GM12874 (cell line): ENCODE data around the gene MRPL40.

Experiments
- TF ChIP-seq, protein P1 (sequence below): IDR thresholded peaks from 2 replicates; pipeline ENCODE4 v1.5.1; 2011; ENCODE audit warnings: low read depth, mild to moderate bottlenecking, control low read depth, low read length, moderate library complexity; ENCODE audit not compliant: insufficient read depth

MRPL40 gene

GRCh38 chr22:19434401-19434800 is 2.1 kb downstream of the MRPL40 start:
- TF ChIP-seq, protein P1, sequence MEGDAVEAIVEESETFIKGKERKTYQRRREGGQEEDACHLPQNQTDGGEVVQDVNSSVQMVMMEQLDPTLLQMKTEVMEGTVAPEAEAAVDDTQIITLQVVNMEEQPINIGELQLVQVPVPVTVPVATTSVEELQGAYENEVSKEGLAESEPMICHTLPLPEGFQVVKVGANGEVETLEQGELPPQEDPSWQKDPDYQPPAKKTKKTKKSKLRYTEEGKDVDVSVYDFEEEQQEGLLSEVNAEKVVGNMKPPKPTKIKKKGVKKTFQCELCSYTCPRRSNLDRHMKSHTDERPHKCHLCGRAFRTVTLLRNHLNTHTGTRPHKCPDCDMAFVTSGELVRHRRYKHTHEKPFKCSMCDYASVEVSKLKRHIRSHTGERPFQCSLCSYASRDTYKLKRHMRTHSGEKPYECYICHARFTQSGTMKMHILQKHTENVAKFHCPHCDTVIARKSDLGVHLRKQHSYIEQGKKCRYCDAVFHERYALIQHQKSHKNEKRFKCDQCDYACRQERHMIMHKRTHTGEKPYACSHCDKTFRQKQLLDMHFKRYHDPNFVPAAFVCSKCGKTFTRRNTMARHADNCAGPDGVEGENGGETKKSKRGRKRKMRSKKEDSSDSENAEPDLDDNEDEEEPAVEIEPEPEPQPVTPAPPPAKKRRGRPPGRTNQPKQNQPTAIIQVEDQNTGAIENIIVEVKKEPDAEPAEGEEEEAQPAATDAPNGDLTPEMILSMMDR = no peak

DNA sequence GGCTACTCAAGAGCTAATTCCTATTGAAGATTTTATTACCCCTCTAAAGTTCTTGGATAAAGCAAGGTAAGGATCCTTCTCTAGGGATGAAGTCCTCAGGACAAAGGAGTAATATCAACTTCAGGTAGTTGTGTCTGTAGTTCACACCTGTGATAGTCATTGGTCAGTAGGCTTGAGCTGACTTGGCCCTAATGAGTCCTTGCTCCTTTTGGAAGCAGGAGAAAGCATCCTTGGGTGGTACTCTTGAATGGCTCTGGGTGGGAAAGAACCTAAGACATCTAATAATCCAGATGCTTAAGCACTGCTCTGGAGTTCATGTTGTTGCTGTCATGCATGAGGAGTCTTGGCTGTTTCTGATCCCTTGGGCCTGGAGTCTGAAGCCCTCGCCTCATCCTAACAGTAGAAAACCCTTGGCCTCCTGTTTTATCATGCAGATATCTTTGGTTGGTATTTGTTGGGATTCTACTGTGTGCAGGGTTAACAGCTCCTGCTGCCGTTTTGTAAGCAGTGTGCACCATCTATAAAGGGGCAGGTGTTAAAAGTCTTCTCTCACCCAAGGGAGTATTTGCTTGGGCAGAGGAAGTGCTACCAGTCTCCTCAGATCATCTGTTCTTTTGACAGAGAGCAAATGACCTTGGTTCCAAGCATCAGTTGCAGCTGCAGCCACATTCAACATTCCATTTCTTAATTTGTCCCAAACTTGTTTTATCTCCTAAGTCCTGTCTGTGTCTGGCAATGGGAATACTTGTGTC is 2.7 kb downstream of the MRPL40 start:
- TF ChIP-seq, protein P1 = no peak

GRCh38 chr22:19438298-19438697 is 6.0 kb downstream of the MRPL40 start:
- TF ChIP-seq, protein P1 = no peak

DNA sequence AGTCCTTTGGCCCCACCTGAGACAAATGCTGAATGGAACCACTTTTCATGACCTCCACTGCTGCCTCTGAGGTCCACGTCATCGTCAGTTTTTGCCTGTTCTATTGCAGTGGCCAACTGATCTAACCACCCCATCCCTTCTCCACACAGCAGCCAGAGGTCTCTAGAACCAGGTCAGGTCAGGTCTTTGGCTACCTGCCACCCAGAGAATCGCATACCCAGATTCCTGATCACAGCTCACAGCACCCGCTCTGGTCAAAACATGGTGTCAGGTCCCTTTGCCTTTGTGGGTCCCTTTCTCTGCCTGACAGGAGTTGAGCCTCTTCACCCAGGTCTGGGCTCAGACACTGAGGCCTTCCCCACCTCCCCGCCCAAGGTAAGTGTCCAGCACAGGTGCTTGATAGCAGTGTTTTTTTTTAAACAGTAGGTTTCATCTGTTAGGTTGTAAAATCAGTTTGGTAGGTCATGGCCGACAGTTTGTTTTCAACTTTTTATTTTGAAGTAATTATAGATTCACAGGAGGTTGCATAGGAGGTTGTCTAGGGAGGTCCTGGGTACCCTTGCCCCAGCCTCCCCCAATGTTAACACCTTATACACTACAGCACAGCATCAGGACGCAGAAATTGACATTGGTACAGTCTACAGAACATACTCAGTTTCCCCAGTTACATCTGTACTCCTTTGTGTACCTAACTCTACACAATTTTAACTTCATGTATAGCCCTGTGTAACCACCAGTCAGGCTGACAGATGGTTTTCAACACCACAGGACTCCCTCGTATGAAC is 8.3 kb downstream of the MRPL40 start:
- TF ChIP-seq, protein P1 = no peak

DNA sequence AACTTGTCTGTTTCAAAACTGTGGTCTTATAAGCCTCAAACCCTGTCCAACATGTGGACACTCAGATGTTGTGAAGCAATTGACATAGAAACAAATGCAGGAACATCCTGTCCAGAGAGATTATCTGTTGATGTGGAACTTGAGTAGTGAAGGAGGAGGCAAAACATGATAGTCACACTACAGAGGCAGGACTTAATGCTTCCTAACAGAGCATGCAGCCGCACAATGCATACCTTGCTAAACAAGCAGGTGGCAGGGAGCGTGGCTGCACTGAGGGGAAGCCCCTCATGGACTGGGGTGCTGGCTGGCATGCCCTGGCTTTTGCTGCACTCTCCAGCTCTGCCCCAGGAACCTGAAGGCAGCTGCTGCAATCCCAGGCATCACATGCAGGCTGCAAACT is 9.8 kb downstream of the MRPL40 start:
- TF ChIP-seq, protein P1 = no peak

DNA sequence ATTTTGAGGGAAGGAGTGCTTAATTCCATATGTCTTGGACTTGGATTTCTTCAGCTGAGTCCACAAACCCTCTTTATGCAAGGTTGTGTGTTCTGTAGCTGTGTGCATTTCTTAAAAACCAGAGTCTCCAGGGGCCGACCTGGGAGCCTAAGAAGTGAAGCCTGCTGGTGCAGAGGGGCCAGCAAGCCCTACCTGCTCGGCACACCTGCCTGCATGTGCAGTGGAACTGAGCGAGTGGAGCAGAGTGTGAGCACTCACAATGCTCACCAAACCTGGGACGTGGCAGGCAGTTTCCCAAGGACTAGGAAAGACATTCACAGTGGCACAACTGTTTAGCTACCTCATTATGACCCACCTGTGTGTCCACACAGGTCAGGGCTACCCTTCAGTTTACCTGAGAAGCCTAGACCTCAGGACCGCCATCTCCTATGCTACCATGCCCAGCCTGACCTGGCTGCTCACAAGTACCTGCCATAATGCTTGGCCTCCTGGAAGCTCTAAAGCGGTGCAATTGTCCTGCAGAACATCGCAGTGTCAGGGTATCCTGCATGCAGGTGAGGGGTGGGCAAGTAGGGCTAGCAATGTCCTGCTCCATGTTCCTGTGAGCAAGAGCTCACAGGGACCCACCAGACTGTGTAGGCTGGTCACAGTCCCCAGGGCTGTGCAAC is 11.3 kb downstream of the MRPL40 start:
- TF ChIP-seq, protein P1 = no peak
